Amygdala (tissue), 56 donors: Measurements from ENCODE around the gene STIM2.
A peak's percentile ranks its signal among the peaks of the same experiment; 100 is the strongest.

Experiments
- DNase-seq, 56 donors: peaks; one replicate each; lab custom pipeline; 2025; lab: John Stamatoyannopoulos, UW

The STIM2 gene

DNA sequence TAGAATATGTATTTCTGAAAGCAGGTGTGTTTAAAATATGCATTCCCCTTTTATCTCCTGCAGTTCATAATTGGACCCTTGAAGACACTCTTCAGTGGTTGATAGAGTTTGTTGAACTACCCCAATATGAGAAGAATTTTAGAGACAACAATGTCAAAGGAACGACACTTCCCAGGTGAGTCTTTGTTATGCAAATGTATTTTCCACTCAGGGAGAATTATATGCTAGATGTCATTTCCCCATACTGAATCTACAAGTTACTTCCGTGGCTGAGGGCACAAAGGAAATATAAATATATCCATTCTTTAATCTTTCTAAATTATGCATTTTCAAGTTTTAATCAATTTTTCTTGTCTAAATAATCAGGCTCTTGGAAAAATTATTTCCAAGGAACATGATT is 134.7 kb downstream of the STIM2 start:
- no peak for DNase-seq

- no peak for DNase-seq
Observed at GRCh38 chr4:26996745-26997144, 136.1 kb downstream of the STIM2 start.

GRCh38 chr4:26999689-27000088 is 139.0 kb downstream of the STIM2 start:
- no peak for DNase-seq

- DNase-seq = no peak
Observed at GRCh38 chr4:27000122-27000521, 139.5 kb downstream of the STIM2 start.

DNA sequence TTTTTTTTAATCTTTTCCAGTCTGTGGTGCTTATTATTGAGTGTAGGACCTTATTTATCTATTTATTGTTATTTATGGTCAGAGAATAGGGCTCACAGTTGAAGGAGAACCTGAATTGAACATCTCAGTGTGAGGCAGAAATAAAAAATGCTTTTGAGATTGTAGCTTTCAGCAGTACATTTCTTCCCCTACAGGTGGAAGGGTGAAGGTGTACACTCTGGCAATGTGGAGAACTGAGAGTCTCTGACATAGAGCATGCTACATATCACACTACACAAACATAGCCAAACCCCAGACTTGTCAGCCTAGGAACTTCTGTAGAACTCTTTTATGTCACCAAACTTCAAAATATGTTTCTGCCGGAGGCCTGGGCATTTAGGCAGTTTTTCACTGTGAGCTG is 140.2 kb downstream of the STIM2 start:
- DNase-seq = no peak

DNA sequence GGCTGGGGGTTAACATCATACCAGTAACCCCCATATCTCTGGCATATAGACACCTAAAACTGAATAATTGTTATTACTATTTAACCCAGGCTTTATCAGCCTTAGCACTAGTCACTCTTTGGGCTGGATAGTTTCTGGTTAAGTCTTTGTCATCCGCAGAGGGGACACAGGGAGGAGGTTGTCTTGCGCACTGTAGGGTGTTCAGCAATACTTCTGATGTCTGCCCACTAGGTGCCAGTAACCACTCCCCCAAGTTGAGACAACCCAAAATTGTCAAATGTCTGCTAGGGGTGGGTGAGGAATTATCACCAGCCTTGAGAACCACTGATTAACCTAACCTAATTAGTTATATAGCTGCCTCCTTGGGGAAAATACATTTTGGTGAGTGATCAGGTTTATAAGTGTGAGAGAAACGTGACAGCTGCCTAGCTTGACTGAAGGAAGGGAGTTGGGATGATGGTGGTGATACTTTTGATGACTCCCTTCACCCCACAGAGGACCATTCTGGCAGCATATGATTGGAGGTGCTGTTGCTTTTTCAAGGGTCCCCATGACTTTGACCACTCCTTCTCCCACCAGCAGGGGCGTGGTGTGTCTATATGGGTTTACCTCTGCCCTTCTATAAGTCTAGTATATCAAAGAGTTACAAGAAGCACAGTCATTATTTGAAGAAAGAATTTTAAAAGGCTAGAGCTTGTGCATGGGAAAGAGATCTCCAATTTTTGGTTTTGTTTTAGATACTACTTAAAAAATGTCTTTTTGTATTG is 140.9 kb downstream of the STIM2 start:
- no peak for DNase-seq

DNA sequence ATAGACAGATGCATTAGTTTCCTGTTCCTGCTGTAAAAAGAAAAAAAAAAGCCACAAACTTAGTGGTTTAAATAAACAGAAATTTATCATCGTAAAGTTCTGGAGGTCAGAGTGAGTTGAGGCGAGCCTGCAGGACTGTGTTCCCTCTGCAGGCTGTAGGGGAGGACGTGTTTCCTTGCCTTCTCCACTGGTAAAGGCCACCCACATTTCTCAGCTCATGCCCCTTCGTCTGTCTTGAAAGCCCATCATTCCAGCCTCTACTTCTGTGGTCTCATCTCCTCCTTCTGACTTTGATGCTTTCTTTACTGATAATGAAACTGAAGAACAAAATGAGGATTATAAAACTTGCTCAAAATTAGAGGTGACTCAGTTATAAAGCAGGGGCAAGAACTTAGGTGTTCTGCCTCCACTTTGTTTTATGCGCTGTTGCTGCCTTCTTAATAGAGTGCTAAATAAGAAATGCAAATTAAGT is 143.0 kb downstream of the STIM2 start:
- no peak for DNase-seq

- DNase-seq = no peak
Observed at GRCh38 chr4:27005501-27005900, 144.9 kb downstream of the STIM2 start.

DNA sequence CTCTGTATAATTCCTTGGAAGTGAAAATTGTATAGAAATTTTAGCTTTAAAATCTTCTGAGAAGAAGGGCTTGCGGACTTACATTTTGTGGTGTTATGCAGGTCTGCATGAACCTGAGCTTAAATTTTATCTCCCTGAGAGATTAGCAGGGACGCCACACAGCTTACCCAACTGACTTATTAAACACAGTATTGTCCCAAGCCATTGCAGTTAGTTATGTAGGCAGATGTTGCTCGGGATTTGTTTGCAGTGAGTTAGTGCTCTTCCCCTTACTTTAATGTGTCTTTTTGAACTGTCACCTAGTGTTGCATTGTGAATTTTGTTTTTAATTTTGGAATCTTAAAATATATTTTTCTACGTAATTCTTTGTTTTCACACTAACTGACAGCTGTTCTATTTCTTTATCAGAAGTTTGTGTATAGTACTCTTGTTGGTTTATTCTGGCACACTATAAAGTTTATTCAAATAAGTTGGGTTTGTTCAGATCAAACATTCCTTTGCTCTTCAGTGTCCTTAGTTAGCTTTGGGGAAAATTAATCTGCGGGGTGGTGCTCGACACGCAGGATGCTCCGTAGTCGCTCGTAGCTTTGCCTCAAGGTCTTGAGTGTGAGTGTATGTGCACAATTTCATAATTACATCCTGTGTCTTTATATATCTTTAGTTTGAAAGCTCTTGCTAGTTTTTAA is 145.4 kb downstream of the STIM2 start:
- DNase-seq = no peak

GRCh38 chr4:27006646-27007045 is 146.0 kb downstream of the STIM2 start:
- no peak for DNase-seq

DNA sequence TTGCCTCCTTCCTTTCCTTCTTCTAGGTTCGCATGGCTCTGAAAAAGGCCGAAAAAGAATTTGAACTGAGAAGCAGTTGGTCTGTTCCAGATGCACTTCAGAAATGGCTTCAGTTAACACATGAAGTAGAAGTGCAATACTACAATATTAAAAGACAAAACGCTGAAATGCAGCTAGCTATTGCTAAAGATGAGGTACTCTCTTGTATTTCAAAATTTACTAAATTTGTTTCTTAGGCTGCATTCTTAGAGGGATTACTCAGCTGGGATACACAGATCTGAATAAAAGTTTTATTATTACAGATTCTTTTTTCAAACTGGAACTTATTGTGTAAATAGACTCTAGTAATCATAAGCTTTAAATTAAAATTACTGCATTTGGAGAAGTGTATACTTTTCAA is 146.9 kb downstream of the STIM2 start:
- no peak for DNase-seq

- no peak for DNase-seq
Observed at GRCh38 chr4:27008679-27009078, 148.0 kb downstream of the STIM2 start.

DNA sequence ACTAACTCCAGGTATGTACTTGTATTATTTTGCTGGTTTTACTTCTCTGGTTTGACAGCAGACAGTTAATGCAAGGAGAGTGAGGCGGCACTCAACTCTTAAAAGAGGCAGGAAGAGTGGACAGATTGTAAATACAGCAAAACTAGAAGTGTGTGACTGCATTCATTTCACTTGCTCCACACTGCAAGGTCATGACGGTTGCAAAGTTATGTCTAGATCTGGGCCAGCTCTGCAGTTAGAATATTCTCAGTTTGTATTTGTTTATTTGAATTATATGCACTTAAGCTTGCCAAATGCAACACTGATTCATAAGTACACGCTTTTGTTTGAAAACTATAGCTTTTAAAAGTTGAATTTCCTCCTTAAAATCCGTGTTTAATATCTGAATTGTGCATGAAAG is 148.9 kb downstream of the STIM2 start:
- no peak for DNase-seq

GRCh38 chr4:27010334-27010940 is 149.8 kb downstream of the STIM2 start:
- peak in 39 of 56 donors; percentile 1 to 74 (median 23) for DNase-seq

DNA sequence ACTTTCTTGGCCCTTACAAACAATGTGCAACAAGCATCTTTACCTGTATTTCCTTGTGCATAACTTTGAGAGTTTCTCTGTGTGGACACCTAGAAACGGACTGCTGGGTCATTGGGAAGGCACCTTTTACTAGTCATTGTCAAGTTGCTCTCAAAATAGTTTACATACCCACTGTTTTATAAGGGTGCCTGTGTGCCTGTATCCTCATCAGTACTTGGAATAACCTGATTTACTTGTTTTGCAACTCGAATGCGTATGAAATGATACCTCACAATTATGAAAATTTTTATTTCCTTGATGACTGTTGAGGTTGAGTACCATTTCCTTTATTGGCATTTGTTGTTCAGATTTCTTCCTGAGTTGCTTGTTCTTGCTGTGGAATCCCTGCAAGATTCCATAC is 150.8 kb downstream of the STIM2 start:
- no peak for DNase-seq

DNA sequence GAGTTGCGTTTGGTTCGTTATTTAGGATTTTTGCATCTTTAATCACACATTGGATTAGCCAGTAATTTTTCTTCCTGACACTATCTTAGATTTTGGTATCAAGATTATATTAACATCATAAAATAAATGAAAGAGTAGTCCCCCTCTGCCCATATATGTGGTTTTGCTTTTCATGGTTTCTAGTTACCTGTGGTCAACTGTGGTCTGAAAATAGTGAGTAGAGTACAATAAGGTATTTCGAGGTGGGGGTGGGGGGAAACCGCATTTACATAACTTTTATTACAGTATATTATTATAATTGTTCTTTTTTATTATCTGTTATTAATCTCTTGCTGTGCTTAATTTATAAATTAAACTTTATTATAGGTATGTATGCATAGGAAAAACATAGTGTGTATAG is 152.4 kb downstream of the STIM2 start:
- no peak for DNase-seq

GRCh38 chr4:27016551-27016950 is 155.9 kb downstream of the STIM2 start:
- no peak for DNase-seq

- no peak for DNase-seq
Observed at GRCh38 chr4:27017623-27018022, 157.0 kb downstream of the STIM2 start.

DNA sequence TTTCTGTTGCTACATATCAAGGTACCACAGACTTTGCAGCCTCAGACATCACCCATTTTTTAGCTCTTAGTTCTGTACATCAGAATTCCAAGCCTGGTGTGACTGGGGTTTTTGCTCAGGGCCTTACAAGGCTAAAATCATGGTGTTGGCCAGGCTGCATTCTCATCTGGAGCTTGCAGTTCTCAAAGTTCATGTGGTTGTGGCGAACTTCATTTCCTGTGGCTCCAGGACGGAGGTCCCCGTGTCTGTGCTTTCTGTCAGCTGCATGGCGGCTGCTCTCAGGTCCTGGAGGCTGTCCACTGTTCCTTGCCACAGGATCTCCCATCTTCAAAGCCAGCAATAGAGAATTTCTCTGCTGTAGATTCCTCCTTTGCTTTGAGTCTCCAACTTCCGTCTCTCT is 157.4 kb downstream of the STIM2 start:
- DNase-seq = no peak

GRCh38 chr4:27018910-27019309 is 158.3 kb downstream of the STIM2 start:
- DNase-seq = no peak

GRCh38 chr4:27019766-27020165 is 159.1 kb downstream of the STIM2 start:
- no peak for DNase-seq

- no peak for DNase-seq
Observed at GRCh38 chr4:27020203-27020602, 159.6 kb downstream of the STIM2 start.
